ENCODE results near the gene PLXNA2.
A peak's percentile ranks its signal among the peaks of the same experiment; 100 is the strongest.

PLXNA2 gene

DNA sequence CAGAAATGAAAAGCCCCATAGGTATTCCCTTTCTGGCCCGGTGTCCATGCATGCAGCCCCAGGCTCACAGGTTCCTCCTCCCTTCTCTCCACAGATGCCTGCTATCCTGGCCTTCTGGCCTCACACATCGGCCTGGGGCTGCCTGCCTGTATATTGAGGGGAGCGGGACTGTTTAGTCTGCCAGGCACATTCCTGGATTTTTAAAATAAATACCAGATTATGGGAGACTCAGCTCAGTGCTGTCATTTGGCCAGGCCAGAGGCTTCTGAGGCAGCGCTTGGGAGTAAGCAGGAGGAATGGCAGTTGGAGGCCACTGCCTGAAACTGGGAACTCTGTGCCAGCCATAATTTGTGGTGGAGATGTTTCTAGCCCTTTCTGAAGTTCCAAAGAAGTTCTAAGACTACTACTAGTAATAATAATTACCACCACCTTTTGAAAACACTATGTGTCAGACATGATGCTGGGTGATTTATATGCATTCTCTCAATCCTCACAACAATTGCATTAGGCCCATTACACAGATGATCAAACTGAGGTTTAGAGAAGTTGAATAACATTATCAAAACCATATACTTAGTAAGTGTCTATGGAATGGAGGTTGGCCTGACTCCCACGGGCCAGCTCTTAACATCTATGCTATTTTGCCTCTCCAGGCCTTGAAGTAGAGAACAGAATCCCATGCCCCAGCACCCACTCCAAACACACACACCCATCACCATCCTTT is 107.6 kb downstream of the PLXNA2 start:
- no peak for DNase-seq

DNA sequence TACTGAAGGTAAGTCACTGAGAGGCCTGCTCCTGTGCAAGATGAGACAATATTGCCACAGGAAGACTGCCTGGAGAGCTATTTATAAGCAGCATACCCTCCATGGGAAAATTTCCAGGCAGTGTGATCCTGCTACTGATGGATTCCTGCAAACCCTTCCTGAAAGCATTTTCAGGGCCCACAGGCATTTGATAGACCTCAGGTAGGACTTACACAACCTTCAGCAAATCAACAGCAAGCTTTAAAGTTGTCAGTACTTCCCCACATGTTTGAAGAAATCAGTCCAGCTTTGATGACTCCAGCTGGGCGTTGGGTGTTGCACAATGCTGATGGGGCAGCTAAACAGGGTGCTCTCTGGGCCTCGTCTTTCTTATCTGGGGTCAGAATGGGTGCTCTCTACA is 108.8 kb downstream of the PLXNA2 start:
- no peak for DNase-seq

DNA sequence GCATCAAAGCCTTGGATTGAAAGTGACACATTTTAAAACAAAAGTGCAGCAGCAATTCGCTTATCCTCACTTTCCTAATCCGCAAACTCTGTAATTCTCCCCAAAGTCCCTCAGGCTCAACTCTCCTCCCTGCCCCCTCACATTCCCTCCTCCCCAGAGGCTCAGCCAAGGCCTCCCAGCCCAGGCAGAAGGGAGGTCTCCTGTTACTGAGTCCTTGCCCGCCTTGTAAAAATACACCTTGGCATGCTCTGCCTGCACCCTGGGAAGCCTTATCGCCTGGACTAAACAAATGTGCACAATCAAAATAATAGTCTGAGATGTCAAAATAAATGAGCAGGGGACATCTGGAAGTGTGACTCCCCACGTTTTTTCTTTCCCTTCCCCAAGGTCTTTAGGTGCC is 109.7 kb downstream of the PLXNA2 start:
- no peak for DNase-seq

DNA sequence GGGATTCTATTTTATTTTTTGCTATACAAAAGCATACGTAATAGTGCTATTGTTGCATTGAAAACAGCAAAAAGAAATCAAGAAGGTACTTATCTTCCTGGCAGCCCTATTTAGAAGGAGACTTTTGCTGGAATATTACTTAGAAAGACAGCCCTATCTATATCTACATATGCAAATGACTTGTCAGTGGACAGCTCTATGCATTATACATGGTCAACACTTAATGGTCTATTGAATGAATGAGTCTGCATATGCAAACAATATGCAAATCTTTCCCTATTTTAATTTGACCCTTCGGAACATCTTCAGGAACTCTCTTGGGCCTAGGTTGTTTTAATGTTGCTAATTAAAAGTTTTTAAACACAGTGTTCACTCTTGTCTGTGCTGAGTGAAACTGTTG is 110.8 kb downstream of the PLXNA2 start:
- DNase-seq = no peak

DNA sequence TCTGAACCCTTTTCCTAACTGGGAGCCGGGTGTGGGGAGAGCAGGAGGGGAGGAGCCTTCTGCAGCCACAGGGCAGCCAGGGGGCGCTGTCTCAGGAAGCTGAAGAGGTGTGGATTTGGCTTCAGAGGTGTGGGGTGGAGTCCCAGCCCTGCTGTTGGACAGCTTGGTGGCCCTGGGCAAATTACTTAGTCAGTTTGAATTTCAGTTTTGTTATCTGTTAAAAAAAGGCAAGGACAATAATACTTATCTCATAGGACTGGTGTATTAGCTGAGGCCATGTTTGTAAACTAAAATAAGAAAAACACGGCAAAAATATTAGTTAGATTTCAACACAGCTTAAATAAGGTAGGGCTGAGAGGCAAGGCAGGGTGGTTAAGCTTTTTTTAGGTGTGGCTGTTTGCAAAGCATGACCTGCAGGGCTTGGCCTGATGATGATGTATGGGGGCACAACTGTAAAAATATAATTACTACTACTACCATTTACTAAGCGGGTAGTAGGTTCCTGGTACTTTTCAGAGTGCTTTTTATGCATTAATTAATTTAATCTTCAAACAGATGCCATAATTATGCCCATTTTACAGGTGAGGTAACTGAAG is 111.8 kb downstream of the PLXNA2 start:
- peak; percentile 14 for DNase-seq

DNA sequence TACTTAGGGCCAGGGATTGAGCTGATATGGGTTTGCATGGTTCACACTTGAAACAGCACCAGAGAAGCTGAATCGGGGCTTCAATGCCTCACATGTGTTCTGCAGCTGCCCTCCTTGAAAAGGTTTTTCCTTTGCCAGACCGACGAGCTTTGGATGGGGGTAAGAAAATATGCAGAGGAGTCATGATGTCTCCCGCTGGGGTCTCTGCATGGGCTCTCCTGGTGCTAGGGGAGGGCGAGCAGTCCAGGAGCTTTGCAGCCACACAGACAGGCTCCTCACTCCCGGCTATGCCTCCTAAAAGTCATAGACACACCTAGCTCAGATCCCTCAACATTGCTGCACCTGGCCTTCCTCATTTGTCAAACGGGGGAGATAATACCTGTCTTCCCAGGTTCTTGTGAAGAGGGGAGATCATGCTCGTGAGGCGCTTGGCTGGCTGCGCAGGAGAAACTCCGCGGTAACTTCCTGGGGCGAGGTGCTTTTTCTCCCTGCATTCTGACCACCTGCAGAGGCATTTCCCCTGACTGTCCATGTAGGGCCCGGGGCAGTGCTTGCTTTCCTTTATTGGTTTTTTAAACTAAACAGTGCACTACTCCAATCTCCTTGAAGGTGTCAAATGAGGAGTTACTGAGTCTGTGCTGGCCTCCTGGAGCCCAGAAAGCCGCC is 112.4 kb downstream of the PLXNA2 start:
- DNase-seq = no peak

DNA sequence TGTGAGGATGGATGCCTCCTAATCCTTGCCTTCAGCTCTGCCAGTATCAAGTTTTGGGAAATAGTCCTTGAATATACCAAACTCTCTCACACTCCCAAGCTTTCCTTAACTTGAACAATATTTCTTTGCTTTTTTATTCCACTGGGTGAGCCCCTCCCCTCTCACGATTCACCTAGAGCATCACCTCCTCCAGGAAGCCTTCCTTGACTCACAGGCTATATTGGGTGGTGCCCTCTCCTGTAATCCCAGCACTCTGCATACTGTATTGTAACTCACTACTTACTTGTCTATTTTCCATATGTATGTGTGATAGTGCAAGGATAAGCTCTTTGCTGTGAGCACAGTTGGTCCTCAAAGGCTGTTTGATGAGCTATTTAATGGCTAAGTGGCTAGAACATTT is 114.7 kb downstream of the PLXNA2 start:
- no peak for DNase-seq

DNA sequence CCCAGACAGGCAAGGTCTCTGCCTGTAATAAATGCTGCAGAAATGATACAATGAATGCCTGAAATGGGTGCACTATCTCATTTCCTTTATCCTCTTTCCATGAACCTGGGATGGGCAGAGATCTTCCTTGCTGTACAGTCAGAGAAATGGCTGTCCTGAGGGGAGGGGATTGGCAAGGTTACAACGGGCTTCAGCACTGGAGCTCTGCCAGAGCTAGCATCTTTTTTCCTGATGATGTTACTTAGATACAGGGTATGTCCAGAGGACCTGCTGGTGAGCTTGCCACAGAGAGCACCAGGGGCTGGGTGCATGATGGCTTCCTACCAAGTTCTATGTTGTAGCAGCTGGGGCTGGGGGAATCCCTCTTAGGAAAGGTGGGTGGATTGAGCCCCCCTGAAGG is 115.1 kb downstream of the PLXNA2 start:
- no peak for DNase-seq

DNA sequence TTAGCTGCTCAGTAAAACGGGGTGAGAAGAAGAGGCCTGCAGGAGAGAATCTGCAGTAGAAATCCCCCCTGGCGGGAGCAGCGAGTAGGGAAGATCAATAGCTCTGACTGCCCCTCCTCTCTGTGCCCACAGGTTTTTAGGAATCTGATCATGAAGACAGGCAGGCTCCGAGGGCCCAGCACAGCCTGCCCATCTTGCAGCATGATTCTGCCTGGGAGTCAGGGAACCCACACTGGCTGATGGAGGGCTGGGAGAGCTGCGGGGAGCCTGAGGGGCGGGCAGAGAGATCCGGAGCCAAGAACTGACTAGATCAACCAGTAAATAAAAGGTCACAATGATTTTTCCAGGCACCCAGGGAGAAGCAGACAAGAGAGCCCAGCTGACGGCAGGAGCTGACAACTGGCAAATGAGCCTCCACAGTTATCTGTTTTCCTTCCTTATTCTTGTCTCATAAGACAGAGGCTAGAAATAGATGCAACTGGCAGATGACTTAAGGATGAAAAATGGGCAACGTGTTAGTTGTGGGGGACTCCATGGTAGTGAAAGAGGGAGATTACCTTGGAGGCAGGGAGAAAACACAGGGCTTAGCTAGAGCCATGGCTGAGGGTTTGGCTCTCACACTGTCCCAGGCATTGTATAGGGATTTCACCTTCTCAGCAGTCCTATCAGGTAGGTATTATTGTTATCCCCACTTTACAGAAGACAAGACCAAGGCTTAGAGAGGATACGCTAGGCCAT is 116.2 kb downstream of the PLXNA2 start:
- DNase-seq = no peak

DNA sequence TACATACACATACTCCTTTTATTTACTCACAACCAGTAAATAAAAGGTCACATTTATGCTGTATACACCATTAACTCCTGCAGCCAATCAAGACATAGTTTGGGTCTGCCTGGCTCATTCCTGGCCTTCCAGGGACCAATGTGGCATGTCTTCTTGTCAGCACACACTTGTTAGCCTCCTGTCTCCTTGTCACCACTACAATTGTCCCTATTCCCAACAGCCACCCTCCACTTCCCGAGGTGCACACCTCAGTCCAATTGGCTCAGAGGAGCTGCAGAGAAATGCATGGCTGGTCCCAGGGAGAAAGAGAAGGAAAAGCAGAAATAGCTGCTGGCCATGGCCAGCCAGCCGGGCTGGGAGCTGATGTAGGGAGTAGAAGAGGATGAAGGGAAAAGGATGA is 116.9 kb downstream of the PLXNA2 start:
- no peak for DNase-seq

DNA sequence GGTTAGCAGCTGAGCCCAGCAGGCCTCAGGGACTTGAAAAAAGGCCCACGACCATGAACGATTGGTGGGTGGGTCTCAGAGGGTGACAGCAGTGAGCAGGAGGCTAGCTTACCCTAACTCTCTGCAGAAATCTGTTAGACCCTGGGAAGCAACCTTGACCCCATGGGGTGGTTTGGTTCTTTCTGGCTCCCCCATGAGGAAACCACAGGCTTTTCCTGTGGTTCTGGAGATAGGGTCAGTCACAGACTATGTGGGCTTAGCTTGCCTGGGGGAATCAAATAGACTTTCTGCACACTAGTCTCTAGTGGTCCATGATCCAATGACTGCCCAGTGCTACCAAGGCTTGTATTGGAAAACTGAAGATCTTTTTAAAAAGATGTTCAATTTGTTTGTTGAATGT is 118.1 kb downstream of the PLXNA2 start:
- DNase-seq = no peak

DNA sequence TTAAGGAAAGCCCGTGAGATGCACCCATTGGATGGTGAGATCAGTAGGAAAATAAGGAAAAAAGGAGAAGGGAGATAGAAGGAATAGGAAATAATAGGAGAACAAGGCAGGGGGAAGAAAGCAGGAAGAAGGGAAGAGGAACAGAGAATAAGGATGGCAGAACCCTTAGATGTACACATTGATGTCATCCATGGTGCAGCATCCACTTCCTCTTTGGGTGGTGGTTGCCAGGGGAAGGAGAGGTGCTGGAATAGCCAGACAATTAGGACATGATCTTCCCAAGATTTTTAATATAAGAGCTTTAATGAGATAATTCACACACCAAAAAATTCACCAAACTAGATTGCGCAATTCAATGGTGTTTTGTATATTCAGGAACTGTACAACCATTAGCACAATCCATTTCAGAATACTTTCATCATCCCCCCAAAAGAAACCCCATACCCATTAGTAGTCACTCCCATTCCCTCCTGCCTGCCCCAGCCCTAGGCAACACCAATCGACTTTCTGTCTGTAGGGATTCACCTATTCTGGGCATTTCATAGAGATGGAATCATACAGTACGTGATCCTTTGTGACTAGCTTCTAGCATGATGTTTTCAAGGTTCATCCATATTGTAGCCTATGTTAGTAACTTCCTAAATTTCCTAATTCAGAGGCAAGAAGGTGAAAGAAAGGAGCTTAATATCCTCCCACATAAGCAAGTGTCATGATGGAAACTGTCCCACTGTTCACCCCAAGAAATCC is 121.4 kb downstream of the PLXNA2 start:
- DNase-seq = no peak

DNA sequence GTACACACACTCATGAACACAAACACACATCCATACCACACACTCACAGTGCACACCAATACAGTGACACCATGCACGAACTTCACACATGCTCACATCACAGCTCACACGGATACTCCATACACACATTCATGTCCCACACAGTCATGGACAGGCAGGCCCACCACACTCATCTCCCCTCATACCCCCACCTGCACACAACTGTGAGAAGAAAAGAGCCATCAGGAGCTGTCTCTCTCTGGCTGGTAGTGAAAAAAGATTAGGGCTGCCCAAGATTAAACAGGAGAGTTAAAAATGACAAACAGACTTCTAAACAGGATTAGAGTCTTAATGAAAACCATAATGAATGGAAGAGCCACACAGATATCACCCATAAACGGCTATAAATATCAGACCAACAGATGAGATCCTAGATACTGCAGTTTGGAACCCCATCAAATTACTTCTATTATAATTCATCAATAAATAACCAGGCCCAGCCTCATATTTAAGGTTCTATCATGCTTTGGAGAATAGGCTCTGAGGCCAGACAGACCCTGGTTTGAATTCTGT is 122.3 kb downstream of the PLXNA2 start:
- no peak for DNase-seq

DNA sequence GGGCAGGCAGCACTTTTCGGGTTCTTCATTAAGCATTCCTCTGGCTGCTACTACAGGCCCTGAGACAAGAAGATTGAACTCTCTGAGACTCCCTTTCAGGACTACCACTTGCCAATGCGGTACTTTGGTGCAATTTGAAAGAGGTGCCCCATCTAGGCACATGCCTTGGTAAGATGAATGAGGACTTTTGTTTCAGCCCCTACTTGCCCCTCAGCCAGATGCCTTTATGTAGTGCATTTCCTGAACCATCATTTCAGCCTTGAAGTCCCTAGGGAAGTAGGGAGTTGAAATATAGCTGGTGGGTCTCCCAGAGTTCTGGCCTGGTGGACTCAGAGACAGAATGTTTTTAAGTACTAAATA is 123.8 kb downstream of the PLXNA2 start:
- no peak for DNase-seq

DNA sequence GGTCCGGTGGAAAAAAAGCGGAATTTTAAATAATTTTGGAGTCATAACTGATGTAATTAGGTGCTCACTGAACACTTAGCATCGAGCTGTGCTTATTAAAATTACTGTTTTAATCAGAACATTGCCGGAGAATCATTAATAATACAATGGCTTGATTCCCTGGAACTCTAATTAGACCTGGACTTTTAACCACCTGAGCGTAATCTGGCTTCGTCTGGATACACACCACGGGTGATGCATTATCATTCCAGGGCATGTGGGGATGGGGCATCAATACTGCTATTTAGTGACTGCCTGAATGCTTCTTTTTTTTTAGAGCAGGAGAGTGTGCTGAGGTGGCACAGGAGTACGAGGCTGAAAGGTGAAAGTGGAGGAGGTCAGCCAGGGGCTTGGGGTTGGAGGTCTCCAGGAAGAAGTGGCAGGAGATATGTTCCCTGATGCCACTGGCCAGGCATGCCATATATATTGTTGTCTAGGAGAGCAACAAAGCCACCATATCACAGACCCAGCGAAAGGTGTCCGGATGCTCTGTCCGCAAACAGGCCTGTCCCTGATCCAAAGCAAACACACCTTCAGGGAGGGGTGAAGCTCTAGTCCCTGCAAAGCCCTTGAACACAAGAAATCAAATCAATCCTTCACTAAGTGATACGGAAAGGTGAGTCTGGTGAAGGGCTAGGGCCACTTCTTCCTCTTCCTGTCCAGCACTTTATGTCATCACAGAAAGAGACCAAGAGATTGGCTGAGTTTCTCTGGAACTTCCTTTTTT is 125.2 kb downstream of the PLXNA2 start:
- DNase-seq = no peak

DNA sequence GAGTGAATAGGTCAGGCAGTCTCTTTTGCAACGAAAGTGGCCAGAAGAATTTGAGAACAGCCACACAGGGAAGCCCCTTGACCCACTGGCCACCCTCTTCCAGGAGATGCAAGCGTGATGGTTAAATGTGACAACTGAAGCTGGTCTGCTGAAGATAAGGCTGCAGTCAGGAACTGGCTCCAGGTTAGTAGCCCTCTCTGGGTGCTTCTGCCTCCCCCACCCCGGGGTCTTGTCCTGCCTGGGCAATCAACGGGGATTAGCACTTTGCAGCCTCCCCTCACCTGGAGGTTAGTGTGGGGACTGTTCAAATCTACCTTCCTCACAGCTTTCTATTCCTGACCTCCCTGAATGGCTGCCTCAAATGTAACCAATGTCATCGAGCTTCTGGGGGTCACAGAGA is 125.9 kb downstream of the PLXNA2 start:
- no peak for DNase-seq

DNA sequence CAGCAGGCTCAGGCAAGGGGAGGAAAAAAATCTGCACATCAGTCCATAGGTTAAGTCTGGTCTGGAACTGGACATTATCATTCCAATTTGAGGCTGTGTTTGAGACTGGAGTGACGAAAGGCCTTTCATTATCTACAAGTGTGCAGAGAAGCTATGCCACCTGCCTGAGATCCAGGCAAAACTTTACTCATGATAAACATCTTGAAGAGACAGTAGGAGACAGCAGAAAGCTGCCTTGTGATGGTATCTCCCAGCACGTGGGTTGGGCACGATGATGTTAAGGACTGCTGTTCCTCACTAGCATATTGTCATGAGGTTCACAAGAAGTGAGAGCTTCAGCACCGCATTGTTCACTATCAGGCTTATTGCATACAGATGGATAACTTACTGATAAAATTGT is 126.4 kb downstream of the PLXNA2 start:
- no peak for DNase-seq

DNA sequence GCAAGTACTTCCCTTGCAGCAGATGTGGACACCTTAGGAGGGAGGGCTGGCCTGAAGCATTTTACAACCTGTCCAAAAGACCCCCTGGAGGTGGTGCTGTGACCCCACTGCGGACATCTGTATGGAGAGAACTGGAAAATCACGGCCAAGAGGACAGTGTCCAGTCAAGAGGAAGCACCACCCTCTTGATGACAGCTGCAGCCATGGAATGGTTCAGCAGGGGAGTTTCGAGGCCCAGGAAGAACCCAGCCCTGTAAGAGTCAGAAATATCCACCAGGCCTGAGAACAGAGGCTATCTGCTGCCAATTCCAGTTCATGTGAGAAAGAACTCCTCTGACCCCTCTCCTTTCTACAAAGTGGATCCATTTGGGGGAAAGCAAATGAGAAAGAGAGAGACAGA is 126.8 kb downstream of the PLXNA2 start:
- no peak for DNase-seq

DNA sequence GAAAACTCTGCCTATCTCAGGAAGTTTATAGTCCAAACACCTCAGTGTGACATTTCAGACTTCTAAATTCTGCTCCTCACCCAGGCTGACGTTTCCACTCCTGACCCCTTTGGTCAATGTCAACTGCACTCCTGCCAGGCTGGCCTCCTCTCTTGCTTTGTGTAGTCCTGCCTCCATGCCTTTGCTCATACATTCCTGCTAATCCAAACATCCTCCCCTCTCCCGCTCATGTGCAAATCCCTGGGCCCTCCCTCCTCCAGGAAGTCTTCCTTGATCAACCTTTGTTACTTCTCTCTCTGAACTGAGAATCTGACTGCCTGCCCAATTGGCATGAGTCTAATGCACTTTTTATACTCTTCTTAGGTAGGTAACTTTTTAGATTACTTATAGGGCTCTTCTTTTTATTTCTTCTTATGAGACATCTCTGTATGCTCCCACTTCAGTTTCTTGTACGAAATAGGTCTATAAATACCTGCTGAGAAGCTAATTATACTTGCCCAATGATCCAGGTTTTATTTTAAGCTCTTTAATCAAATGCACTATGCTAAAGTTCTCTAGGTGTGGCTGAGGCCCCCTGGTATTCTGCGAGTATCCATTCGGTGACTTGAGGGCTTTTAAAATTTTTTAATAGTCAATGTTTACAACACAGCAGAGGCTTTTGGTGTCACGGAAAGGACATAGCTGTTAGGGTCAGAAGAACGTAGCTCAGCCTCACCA is 128.1 kb downstream of the PLXNA2 start:
- DNase-seq = no peak

DNA sequence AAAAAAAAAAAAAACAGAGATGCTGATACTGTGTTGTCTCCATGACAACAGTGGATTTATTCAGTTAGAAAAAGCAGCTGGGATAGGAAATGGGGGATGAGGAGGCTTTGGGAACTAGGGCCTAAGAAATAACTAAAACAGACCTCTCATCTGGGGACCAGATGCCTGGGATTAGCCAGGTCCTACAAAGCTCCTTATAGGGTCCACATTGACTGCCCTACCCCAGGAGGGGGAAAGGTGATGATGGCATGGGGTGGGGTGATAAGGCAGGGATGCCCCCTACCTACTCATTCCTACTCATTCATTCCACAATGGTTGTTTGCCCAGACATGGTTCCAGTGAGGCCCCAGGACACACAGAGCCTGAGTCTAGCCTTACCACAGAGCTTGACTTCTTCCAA is 131.2 kb downstream of the PLXNA2 start:
- no peak for DNase-seq

DNA sequence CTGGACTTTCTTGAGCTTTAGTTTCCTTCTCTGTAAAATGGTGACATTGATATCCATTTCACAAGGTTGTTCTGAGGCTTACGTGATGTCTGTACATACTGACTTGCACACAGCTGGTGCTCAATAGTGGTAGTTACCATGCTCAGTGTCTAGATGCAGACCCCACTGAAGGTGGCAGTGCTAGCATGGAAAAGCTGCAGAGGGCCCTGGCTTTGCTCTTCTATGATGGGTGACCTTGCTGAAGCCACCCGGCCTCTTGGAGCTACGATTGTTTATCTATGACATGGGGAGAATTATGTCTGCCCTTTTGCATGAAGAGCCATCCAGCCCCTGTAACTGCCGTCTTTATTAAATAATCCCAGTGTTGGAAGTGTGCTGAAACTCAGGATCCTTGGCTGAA is 131.8 kb downstream of the PLXNA2 start:
- DNase-seq = no peak
